ENCODE results near the gene KCNIP1. TPM values are rescaled to one million over a fixed set of nuclear protein-coding genes. Genes with fewer than 3 reads are reported as not detected.

Gene KCNIP1
- total and polyA plus RNA-seq, 10 of the 15 experiments (the other 5 are each of a cell fraction or from before 2014, with no cell fraction given): not detected

DNA sequence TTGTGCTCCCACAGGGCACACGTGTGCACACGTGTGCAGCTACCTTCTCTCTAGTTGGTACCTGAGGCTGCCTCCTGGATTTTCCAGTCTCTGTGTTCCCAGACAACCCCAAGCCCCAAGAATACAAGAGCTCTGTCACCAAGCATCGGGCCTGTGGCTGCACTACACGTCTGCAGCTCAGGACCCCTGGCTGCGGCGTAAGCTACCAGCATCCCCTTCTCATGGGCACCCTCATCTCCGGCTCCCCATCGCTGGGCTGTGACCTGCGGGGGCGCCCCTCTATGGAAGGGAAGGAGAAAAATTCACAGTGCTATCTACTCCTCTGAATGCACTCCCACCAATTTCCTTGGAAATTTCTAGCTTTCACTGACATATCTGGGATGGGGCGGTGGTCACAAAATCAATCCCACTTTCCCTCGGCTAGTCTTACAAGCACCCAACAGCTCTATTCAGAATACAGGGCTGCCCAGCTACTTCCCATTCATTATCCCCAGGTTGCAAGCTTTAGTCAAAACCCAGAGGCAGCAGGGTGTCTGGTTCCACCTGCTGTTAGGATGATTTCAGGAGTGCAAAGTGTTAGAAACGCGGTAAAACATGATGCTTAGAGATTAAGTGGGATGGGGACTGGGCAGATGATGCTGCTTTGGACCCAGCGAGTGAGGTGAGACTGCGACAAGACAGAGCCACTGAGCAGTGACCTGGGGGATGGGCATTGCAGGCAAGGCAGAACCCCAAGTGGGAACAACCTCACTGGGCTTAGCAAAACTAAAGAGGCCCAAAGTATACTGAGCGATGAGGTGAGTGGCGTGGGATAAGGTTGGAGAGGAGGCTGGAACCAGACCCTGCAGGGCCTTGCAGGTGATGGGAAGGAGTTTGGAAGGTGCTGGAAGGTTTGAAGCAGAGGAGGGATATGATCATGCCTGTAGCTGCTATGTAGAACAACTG lies 121.7 kb downstream of the KCNIP1 start:
- no peak for FAIRE-seq
- Histone ChIP-seq H3K4me3 (no peak overlapping the region), H3K9me3 (replicated peaks; ENCODE audit: control insufficient read depth, insufficient read depth, low read length) (no peaks in the 10 kb centered on the region), H3K4me2 (ENCODE audit: control insufficient read depth, insufficient read depth) (no peak overlapping the region), H3K36me3 (ENCODE audit: control insufficient read depth in 2 of 2, insufficient read depth in 2 of 2, low read length in 1 of 2) (no peaks in the 10 kb centered on the region), H3K79me2 (ENCODE audit: control insufficient read depth, insufficient read depth, low read length) (no peaks in the 10 kb centered on the region), H3K9ac (ENCODE audit: control insufficient read depth, insufficient read depth, low read length) (no peak overlapping the region), H3K27ac (ENCODE audit: control insufficient read depth, insufficient read depth) (no peak overlapping the region), H2AFZ (ENCODE audit: control insufficient read depth, low read depth, low read length) (no peak overlapping the region), H3K4me1 (ENCODE audit: control insufficient read depth, insufficient read depth, low read length) (no peaks in the 10 kb centered on the region), H4K20me1 (ENCODE audit: control insufficient read depth, insufficient read depth) (no peaks in the 10 kb centered on the region), H3K27me3 (replicated peaks in 1 of 2; ENCODE audit: control insufficient read depth in 2 of 2, insufficient read depth in 2 of 2, low read length in 1 of 2) (no peaks in the 10 kb centered on the region; a peak in 2 of 4 replicates)
- CTCF ChIA-PET: interaction anchor here (0.8 to 3.8 kb wide), 7 partner anchors 13 to 399 kb away, joined by 3 to 20 read pairs (median 5); no protein-coding TSS in a partner anchor
- RAD21 ChIA-PET (ENCODE audit: unreplicated experiment): interaction anchor here (1.0 kb wide), 1 partner anchor 189 kb away, joined by 3 read pairs; no protein-coding TSS in a partner anchor
- no peak for DNase-seq (ENCODE audit: low read depth, low spot score)
- TF ChIP-seq PRDM15 (CRISPR knock-in tag; IDR thresholded peaks at IDR 0.05): no peak
- no peak for TF ChIP-seq TCF12 (IDR thresholded peaks at IDR 0.05; ENCODE audit: low read depth, low read length)
- TF ChIP-seq MXI1 (IDR thresholded peaks at IDR 0.05; ENCODE audit: low read depth, low read length): no peak
- TF ChIP-seq, protein P1, sequence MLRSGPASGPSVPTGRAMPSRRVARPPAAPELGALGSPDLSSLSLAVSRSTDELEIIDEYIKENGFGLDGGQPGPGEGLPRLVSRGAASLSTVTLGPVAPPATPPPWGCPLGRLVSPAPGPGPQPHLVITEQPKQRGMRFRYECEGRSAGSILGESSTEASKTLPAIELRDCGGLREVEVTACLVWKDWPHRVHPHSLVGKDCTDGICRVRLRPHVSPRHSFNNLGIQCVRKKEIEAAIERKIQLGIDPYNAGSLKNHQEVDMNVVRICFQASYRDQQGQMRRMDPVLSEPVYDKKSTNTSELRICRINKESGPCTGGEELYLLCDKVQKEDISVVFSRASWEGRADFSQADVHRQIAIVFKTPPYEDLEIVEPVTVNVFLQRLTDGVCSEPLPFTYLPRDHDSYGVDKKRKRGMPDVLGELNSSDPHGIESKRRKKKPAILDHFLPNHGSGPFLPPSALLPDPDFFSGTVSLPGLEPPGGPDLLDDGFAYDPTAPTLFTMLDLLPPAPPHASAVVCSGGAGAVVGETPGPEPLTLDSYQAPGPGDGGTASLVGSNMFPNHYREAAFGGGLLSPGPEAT (IDR thresholded peaks at IDR 0.05; ENCODE audit: low read depth): no peak
- TF ChIP-seq NFIC (IDR thresholded peaks at IDR 0.05; ENCODE audit: low read depth, low read length): no peak
- no peak for TF ChIP-seq SMC3 (IDR thresholded peaks at IDR 0.05; ENCODE audit: borderline replicate concordance, low read length)
- in situ Hi-C loops (cut with MboI): loop anchor here (5.0 to 10.0 kb wide), 2 partner anchors 193 to 401 kb away; no protein-coding TSS in a partner anchor
- SMC1A ChIA-PET (ENCODE audit: uncharacterized antibody, unreplicated experiment): interaction anchor here (0.9 to 1.4 kb wide), 3 partner anchors 190 to 400 kb away, joined by 3 read pairs; no protein-coding TSS in a partner anchor
- POLR2A ChIA-PET: no interaction called here
- no TSS peak for BruUV-seq (replicated peaks)
- intact Hi-C loops (cut with micrococcal nuclease; ENCODE audit: unreplicated experiment): no loop called here
- no peak for ATAC-seq
- 36% methylated on average over 18 of the region's 18 CpGs for WGBS (ENCODE audit: insufficient coverage, insufficient replicate concordance, low lambda C conversion rate, missing lambda C conversion rate)

Measured in GM12878 (cell line).